Gastroesophageal sphincter (tissue), 3 donors: ENCODE measurements around the gene MCC.

Source experiments
- POLR2A ChIP-seq, 2 donors: fragments of 450-650 bp; IDR thresholded peaks; one replicate each; pipeline ENCODE4 v1.6.1; 2017; ENCODE audit warnings: antibody characterized with exemption in 2 of 2, mild to moderate bottlenecking in 2 of 2, moderate library complexity in 1 of 2
- POLR2AphosphoS5 ChIP-seq: sonication (generic); formaldehyde crosslinking; IDR thresholded peaks from one replicate; pipeline ENCODE4 v1.6.1; 2017; ENCODE audit warnings: antibody characterized with exemption
- TF ChIP-seq, protein P1 (sequence below), 4 experiments: fragments of 200-600 bp in 2 of 4; fragments of 450-650 bp in 2 of 4; sonication (generic) in 1 of 4; IDR thresholded peaks; one replicate each; pipeline ENCODE4 v1.5.1; 2017 to 2019; ENCODE audit warnings: antibody characterized with exemption in 4 of 4, mild to moderate bottlenecking in 2 of 4, moderate library complexity in 2 of 4

DNA sequence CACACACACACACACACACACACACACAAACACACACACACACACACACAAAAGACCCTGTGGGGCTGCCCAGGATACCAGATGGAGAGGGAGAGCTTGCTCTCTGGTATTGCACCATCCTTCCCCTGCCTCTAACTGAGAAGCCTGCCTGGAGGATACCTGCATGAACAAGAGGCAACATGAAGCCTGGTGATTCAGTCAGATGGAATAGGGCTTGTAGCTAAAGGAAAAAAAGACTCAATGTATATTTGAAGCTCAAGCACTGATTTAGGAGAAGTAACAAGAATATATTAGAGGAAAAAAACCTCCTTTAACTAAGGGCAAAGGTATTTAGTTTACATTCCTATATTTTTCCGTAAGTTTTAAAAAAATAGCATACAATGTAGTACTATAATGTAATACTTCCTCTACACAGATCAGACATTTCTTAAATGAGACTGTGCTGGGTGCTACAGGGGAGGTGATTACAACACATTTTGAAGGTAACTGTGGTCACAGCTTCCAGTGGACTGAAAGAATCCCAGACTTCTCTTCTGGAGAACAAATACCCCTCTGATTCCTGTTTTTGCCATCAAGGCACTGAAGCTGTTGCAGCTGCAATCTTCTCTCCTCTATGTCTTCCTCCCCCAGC is 342.4 kb downstream of the MCC start:
- TF ChIP-seq, protein P1, sequence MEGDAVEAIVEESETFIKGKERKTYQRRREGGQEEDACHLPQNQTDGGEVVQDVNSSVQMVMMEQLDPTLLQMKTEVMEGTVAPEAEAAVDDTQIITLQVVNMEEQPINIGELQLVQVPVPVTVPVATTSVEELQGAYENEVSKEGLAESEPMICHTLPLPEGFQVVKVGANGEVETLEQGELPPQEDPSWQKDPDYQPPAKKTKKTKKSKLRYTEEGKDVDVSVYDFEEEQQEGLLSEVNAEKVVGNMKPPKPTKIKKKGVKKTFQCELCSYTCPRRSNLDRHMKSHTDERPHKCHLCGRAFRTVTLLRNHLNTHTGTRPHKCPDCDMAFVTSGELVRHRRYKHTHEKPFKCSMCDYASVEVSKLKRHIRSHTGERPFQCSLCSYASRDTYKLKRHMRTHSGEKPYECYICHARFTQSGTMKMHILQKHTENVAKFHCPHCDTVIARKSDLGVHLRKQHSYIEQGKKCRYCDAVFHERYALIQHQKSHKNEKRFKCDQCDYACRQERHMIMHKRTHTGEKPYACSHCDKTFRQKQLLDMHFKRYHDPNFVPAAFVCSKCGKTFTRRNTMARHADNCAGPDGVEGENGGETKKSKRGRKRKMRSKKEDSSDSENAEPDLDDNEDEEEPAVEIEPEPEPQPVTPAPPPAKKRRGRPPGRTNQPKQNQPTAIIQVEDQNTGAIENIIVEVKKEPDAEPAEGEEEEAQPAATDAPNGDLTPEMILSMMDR (IDR thresholded peaks at IDR 0.05): no peak
- TF ChIP-seq POLR2A (IDR thresholded peaks at IDR 0.05) (no peak), POLR2AphosphoS5 (no peak)
